HCT116 (cell line): ENCODE results near the gene LSMEM2. TPM values are rescaled to one million over a fixed set of nuclear protein-coding genes. Genes with fewer than 3 reads are reported as not detected.

Source experiments
- ATAC-seq: fragments of 200-7000 bp; cut with Tn5 transposase; 2 replicates; pipeline ENCODE4 v1.9.1; 2020; ENCODE audit warnings: mild to moderate bottlenecking, moderate library complexity
- BruUV-seq: library from RNA; stranded (reverse); fragments of 400-500 nt; replicated peaks from 2 replicates; lab custom pipeline; 2021; lab: Mats Ljungman, UMichigan
- CTCF ChIA-PET: fragments of 300-600 bp; sonication (Branson Sonifier 250); formaldehyde crosslinking; loops from one replicate; lab custom pipeline; 2021; ENCODE audit warnings: antibody characterized with exemption; lab: Charles Lee
- POLR2A ChIA-PET: fragments of 300-600, 350-600 bp; sonication (Branson Sonifier 250); formaldehyde crosslinking; loops from one replicate; lab custom pipeline; 2021; ENCODE audit warnings: antibody characterized with exemption; lab: Charles Lee
- RAD21 ChIA-PET, 2 experiments: fragments of 300-600 bp; sonication (Branson Sonifier 250); formaldehyde crosslinking; loops; one replicate each; lab custom pipeline; 2023; ENCODE audit warnings: low total read pairs in 2 of 2; ENCODE audit not compliant: uncharacterized antibody in 2 of 2, unreplicated experiment in 2 of 2, low non-redundant PET in 1 of 2; lab: Charles Lee
- DNase-seq: peaks from one replicate; pipeline ENCODE4 v3.0.0-alpha.2; 2010; ENCODE audit warnings: low read depth, low spot score
- H2AFZ ChIP-seq: fragments of 200-600 bp; shearing (Covaris generic), sonication (generic); 2 replicates; pipeline ENCODE4 v1.6.1; 2017; ENCODE audit warnings: low read depth, mixed run types, mixed read lengths, antibody characterized with exemption, low read length; ENCODE audit not compliant: poor library complexity, severe bottlenecking
- H3K27ac ChIP-seq: 2 replicates; pipeline ENCODE4 v1.5.1; 2012; ENCODE audit warnings: low read depth, low read length
- H3K27me3 ChIP-seq: fragments of 200-600 bp; sonication (generic); 2 replicates; pipeline ENCODE4 v1.6.1; 2016; ENCODE audit warnings: mixed run types, low read length, mixed read lengths; ENCODE audit not compliant: insufficient read depth
- H3K36me3 ChIP-seq, 2 experiments: fragments of 200-500 bp in 1 of 2; fragments of 200-600 bp in 1 of 2; sonication (Bioruptor generic) in 1 of 2; sonication (generic) in 1 of 2; 2 replicates each; pipeline versions ENCODE4 v1.5.1 to v1.6.1; 2014 to 2016; ENCODE audit warnings: low read length in 2 of 2, inconsistent platforms in 1 of 2, mixed read lengths in 1 of 2, mixed run types in 1 of 2; ENCODE audit not compliant: insufficient read depth in 2 of 2, control insufficient read depth in 1 of 2
- H3K4me1 ChIP-seq, 2 experiments: fragments of 200-600 bp in 1 of 2; sonication (generic) in 1 of 2; 2 replicates each; pipeline versions ENCODE4 v1.5.1 to v1.6.1; 2012 to 2017; ENCODE audit warnings: low read length in 2 of 2, inconsistent platforms in 1 of 2, mild to moderate bottlenecking in 1 of 2, mixed read lengths in 1 of 2, mixed run types in 1 of 2, moderate library complexity in 1 of 2; ENCODE audit not compliant: insufficient read depth in 2 of 2, control insufficient read depth in 1 of 2
- H3K4me2 ChIP-seq: fragments of 200-600 bp; sonication (generic); 2 replicates; pipeline ENCODE4 v1.6.1; 2017; ENCODE audit warnings: mixed run types, low read length, mixed read lengths
- H3K4me3 ChIP-seq, 2 experiments: fragments of 200-600 bp in 1 of 2; sonication (generic) in 1 of 2; replicated peaks in 1 of 2; 2 replicates each; pipeline ENCODE4 v1.5.1; 2011 to 2016; ENCODE audit warnings: low read length in 2 of 2, control low read depth in 1 of 2, low read depth in 1 of 2, mild to moderate bottlenecking in 1 of 2, mixed read lengths in 1 of 2, mixed run types in 1 of 2
- H3K79me2 ChIP-seq: fragments of 200-600 bp; sonication (generic); 2 replicates; pipeline ENCODE4 v1.6.1; 2017; ENCODE audit warnings: mild to moderate bottlenecking, mixed run types, low read length, moderate library complexity, mixed read lengths; ENCODE audit not compliant: insufficient read depth
- H3K9ac ChIP-seq: fragments of 200-600 bp; sonication (generic); 2 replicates; pipeline ENCODE4 v1.6.1; 2016; ENCODE audit warnings: low read length, mixed read lengths
- H3K9me2 ChIP-seq: fragments of 200-600 bp; sonication (generic), shearing (Covaris generic); 2 replicates; pipeline ENCODE4 v1.6.1; 2017; ENCODE audit warnings: mixed run types, mild to moderate bottlenecking, moderate library complexity; ENCODE audit not compliant: insufficient read depth
- H3K9me3 ChIP-seq, 2 experiments: fragments of 200-500 bp in 1 of 2; fragments of 200-600 bp in 1 of 2; sonication (Bioruptor generic) in 1 of 2; sonication (generic) in 1 of 2; 2 replicates each; pipeline ENCODE4 v1.6.1; 2014 to 2017; ENCODE audit warnings: low read length in 2 of 2, mixed read lengths in 2 of 2, inconsistent platforms in 1 of 2, low read depth in 1 of 2, mild to moderate bottlenecking in 1 of 2, mixed run types in 1 of 2, moderate library complexity in 1 of 2; ENCODE audit not compliant: control insufficient read depth in 1 of 2, insufficient read depth in 1 of 2
- H4K20me1 ChIP-seq: fragments of 200-600 bp; sonication (generic), shearing (Covaris generic); 2 replicates; pipeline ENCODE4 v1.6.1; 2017; ENCODE audit warnings: mixed run types, mild to moderate bottlenecking, moderate library complexity; ENCODE audit not compliant: insufficient read depth
- CEBPB ChIP-seq: IDR thresholded peaks from 2 replicates; pipeline ENCODE4 v1.6.1; 2012; ENCODE audit warnings: low read depth
- ZNF274 ChIP-seq: fragments of 200-500 bp; sonication (Bioruptor generic); IDR thresholded peaks from 2 replicates; pipeline ENCODE4 v1.6.1; 2014; ENCODE audit warnings: mild to moderate bottlenecking, low read depth, low read length, inconsistent platforms
- intact Hi-C: fragments of 100-400 bp; cut with micrococcal nuclease; formaldehyde crosslinking; loops from 2 replicates; pipeline ENCODE4 v1.10.0; 2022
- total RNA-seq: library from RNA; stranded (reverse); gene quantifications from one replicate; pipeline ENCODE4 v1.2.1, GENCODE V29; 2021; ENCODE audit not compliant: unreplicated experiment

The LSMEM2 gene
- total RNA-seq, 1 experiment from 2014 or later = not detected

GRCh38 chr3:50258029-50258680 lies 20.7 kb upstream of the LSMEM2 start:
- ChIA-PET RAD21 (no interaction called here), POLR2A (no interaction called here), CTCF (interaction anchor here (0.7 to 3.3 kb wide), 8 partner anchors 10 to 70 kb away, joined by 3 to 46 read pairs (median 6); partner anchors contain the start of genes GNAI2, HYAL3, NAA80 and TUSC2)
- H2AFZ ChIP-seq = no peak overlapping the region
- peaks cover 15 to 50% of the 10 kb centered on the region in 2 experiments for H3K4me1 ChIP-seq
- no peak overlapping the region for H3K4me2 ChIP-seq
- H3K4me3 ChIP-seq = no peak overlapping the region
- H3K27me3 ChIP-seq = no peaks in the 10 kb centered on the region
- H3K27ac ChIP-seq = no peak overlapping the region; the same call in 1 of the 2 replicates
- no peak for DNase-seq
- peaks cover 11 to 15% of the 10 kb centered on the region in 2 experiments; a peak in 3 of 4 replicates for H3K36me3 ChIP-seq
- no peaks in the 10 kb centered on the region for H3K9me2 ChIP-seq
- no peaks in the 10 kb centered on the region for H3K79me2 ChIP-seq
- BruUV-seq = no TSS peak
- H3K9me3 ChIP-seq = no peaks in the 10 kb centered on the region
- H3K9ac ChIP-seq = no peak overlapping the region
- no peaks in the 10 kb centered on the region for H4K20me1 ChIP-seq
- TF ChIP-seq ZNF274 = no peak
- intact Hi-C loops = no loop called here
- no peak for ATAC-seq

- TF ChIP-seq CEBPB = no peak
- Histone ChIP-seq H2AFZ (no peak overlapping the region), H3K4me1 (peaks cover 23 to 57% of the 10 kb centered on the region in 2 experiments), H3K27ac (peak overlapping the region; percentile 77), H3K9ac (peak overlapping the region; percentile 84), H3K4me3 (no peak overlapping the region), H3K79me2 (no peaks in the 10 kb centered on the region), H3K27me3 (no peaks in the 10 kb centered on the region), H3K36me3 (peaks cover 11 to 15% of the 10 kb centered on the region in 2 experiments; a peak in 3 of 4 replicates), H3K9me2 (no peaks in the 10 kb centered on the region), H4K20me1 (no peaks in the 10 kb centered on the region), H3K4me2 (no peak overlapping the region; the same call in 1 of the 2 replicates), H3K9me3 (no peaks in the 10 kb centered on the region)
- ChIA-PET RAD21 (no interaction called here), POLR2A (interaction anchor here (0.6 to 2.0 kb wide), 3 partner anchors 9 to 32 kb away, joined by 3 to 8 read pairs (median 3); partner anchors contain the start of gene GNAI2), CTCF (interaction anchor here (0.7 to 3.3 kb wide), 10 partner anchors 11 to 94 kb away, joined by 3 to 46 read pairs (median 8); partner anchors contain the start of genes HYAL3, NAA80 and TUSC2)
- DNase-seq (no peak), ATAC-seq (no peak)
- intact Hi-C loops = no loop called here
- no TSS peak for BruUV-seq
These were observed 19.9 kb upstream of the LSMEM2 start for GRCh38 chr3:50258979-50259378.
